Raji (cell line): ENCODE data around the gene RNLS.

Experiments used
- POLR2A ChIP-seq: IDR thresholded peaks from 2 replicates; pipeline ENCODE4 v1.6.1; 2011; ENCODE audit warnings: low read depth, low read length, control low read depth; ENCODE audit not compliant: insufficient read depth

RNLS gene

DNA sequence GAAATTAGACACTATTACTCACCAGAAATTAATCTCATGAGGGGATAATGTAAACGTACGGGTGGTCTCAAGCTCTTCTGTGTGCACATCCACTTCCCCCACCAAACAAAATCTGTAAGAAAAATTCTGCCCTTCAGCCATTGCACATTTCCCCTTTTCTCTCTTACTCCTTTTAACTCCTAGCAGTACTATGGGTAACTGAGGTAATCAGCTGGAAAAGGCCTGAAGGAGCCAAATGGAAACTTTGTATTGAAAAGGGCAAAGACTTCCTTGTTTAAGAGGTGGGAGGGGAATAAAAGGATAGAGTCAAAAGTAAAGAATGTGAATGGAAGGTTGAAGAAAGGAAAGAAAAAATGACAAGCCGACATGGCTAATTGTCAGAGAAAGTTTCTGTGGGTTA is 273.8 kb downstream of the RNLS start:
- TF ChIP-seq POLR2A, result no peak

DNA sequence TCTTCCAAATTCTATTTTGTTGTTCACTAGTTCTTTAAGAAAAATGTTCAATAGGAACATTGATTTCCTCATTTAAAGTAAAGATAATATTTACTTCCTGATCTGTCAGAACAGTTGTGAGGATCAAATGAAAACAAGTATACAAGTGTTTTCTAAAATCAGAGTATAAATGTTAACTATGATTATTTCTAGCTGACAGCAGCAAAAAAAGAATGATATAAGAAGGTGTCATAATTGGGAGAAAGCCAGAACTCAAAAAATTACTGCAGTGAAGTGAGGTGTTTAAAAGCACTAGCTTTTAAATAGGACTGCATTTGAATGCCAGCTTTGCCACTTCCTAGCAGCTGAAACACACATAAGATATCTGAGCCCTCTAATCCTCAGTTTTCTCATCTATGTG is 283.3 kb downstream of the RNLS start:
- TF ChIP-seq POLR2A, result no peak

DNA sequence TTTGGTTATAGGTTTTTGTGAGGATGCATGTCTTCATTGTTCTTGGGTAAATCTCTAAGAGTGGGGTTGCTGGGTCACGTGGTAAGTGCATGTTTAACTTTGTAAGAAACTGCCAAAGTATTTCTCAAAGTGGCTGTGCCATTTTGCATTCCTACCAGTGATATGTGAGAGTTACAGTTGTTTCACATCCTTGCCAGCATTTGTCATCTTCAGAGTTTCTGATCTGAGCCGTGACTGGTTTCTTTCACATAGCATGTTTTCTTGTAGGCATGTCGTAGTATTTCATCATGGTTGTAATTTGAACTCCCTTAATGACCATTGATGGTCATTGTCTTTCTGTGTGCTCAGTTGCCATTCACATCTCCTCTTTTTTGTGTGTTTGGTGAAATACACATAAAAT is 286.0 kb downstream of the RNLS start:
- TF ChIP-seq POLR2A, result no peak

DNA sequence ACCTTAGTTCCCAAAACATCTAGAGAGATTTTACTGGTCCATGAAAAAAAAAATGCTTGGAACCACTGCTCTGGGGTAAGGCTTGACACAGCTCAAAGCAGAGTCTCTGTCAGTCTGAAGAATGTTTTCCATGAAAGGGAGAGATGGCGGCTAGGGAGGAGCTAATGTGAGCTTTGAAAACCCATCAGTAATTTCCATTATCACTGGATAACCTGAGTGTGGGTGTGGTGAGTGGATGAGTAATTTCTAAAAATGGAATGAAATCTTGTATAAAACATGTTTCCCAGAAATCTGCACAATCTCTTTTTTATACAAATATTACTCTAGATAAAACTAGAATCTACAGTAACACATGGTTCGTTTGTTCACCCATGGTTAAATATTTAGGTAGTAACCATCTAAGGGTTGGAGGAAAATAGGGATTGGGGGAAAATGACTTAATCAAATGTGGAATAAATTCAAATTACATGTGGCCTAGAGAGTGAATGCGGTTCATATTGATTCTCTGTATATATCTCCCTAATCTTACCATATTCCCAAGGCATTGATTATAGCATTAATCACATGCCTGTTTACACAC is 289.4 kb downstream of the RNLS start:
- TF ChIP-seq POLR2A, result no peak

DNA sequence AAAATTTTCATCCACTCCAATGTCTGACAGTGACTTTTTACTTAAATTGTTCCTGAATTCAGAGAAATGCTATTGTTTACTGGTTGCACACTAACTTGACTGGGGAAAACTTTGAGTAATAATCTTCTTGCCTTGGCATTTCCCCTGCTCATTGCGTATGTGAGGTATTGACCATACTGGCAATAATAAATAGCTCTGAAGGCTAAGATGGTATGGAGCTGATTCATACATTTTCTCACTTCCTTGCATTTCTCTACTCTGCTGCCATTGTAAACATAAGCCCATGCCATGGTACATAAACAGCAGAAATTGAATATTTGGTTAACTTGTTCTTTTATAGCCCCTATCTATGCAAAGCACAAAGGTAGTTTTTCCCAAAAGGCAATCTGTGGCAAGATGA is 290.0 kb downstream of the RNLS start:
- no peak for TF ChIP-seq POLR2A

DNA sequence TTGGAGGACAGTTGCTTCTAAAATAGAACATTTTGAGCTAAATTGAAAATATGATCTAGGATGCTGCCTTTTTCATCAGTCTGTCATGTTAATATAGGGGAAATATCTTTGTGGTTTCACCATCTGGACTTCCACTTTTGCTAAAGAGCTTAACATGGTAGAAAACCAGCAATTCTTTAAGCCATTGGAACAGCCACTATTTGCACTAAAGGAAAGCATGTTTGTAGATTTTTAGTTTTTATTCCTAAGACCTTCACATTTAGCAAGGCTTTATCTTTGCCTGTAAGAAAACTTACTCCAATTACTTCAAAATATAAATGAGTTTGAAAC is 291.0 kb downstream of the RNLS start:
- TF ChIP-seq POLR2A, result no peak

DNA sequence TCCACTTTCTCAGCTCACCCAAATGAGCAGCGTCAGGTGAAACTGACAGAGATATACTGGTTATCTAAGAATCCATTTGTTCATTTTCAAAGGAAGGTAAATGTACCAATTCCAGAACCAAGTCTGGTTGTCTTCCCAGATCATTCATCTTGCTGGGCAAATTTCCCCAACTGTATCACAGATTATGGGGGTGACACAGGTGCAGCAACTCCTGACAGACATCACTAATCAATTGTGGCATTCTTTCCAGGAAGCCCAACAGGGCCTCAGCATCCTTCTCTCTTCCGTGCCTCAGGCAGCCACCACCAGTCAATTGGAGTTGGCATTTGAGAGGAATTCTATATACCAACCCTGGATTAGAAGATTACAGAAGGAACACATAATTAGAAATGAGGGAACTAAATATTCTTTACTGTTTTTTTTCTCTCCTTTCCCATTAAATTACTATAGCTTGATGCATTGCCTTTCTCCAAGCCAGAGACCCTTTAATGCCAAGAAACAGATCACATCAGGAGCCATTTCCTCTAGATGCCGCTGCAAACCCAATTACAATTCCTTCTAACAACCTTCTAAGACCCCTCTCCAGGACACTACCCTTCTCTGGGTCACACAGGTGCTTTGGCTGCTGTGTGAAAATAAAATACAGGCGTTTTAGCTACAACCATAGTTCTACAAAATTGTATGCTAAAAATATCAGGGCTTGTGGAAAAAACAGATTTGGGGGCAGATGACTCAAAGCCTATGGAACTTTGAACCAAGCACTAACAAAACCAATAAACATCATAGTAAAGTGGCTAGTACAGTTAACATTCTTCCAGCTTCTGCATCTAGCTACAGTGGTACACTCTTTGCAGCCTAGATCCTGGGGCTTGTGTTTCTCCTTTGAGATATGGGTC is 291.6 kb downstream of the RNLS start:
- no peak for TF ChIP-seq POLR2A

DNA sequence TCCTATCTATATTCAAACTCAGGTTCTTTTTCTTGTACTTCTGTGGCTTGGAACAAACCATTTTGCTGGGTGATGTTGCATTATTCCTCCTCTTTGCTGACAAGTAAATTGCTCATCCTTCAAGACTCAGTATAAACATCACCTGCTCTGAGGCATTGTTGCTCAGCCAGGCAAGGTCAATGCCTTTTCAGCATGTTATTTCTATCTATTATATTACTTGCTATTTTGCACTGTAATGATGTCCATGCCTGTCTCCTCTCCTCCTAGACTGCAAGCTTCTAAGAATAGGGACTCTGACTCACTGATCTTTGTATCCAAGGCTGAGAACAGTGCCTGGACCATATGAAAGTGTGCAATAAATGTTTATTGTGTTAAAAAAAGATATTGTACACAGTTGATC is 293.8 kb downstream of the RNLS start:
- TF ChIP-seq POLR2A, result no peak

DNA sequence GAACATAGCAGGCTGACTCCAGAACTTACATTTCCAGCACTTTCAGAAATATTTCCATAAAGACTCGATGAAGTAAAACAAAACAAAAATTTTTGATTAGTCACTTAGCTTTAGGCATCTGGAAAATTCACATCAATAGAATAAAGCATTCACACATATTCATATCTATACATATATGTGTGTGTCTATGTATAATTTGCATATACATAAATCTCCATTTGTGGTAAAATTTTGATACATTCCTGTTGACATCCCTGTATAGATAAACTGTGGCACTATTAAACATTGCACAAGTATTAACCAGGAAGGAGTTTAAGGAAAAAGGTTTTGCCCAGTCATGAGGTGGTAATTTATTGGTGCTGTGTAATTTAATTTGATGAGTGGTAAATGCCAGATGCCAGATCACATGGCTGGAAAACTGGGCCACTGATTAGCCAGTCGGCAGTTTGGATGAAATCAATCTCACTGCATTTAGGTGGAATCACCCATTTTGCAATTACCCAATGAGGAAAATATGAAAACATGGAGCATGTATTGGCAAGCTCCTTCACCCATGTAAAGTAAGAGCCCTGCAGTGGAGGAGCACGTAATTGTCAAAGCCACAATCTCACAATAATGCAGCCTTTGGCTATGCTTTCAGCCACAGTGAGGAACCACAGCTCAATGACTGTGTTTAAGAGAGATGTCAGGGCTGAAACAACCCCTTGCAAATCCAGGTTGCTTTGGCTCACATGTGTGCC is 294.6 kb downstream of the RNLS start:
- no peak for TF ChIP-seq POLR2A

DNA sequence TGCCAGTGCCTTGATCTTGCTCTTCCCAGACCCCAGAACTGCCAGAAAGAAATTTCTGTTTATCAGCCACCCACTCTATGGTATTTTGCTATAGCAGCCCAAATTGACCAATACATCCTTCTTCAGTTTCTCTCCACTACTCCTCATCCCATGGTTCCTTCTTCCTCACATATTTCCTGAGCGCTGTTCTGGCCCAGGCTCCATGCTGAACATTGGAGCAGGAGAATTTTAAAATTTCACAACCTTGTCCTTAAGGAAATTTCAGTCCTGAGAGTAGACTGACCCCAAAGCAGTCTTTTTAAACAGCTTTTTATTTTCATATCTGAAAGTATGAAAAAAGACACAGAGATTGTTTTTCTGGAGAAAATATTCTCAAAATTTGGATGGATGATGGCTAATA is 297.1 kb downstream of the RNLS start:
- TF ChIP-seq POLR2A, result no peak

DNA sequence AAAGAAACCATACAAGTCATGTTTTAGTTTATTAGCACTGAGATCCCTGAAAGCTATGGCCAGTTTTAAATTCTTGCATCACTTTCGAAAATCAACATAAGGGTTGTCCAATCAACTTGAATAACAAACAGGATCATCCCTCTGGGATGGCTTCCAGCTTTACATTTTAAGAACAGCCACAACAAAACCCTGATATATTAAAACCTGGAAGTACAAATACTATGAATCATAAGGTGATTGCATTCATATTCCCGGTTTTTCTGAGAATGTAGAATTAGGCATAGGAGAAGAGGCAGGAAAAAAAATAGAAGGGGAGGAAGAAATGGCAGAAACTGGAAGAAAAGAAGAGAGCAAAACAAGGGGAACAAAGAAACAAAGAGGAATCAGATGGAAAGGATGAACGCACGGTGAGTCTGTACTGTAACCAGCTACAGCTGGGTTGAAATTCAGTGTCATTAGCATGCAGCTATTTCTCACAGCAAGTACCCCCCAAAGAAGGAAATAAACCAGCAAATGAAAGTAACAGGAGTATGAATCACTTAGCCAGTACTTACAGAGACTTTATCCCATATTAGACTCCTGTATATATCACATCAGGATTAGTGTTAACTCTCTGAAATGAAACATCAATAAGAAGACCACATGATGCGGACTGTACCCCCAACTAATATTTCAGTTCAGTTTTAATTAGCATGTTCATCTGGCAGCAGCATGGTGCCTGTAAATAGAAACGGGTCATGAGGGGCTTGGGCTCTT is 301.3 kb downstream of the RNLS start:
- TF ChIP-seq POLR2A, result no peak

DNA sequence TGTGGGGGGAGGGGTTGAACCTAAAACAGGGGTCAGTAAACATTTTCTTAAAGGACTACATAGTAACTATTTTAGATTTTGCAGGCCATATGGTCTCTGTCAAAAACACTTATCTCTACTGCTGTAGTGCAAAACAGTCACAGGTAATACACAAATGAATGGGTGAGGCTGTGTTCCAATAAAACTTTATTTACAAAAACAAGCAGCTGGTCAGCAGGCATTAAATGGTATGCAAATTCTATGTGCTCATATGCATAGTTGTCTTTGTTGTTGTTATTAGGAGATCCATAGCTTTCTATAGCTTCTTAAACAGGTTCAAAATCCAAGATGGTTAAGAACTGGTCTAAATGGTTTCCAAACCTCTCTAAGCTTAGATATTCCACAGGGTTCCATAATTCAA is 302.6 kb downstream of the RNLS start:
- no peak for TF ChIP-seq POLR2A

DNA sequence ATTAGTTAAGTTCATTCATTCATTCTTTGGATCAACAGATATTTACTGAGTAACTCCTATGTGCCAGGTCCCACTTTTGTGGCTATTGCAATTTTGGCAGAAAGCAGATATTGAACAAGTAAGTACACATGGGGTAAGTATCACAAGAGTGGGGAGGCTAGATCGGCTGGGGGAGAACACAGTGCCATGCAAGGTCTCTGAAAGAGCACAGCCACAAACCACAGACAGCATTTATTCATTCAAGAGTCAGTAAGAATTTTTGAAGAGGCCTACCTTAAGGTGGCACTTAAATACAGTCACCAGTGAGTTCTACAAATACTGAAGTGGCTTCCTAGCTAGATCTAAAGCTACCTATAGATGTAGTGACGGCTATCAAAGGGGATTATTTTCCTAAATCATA is 304.2 kb downstream of the RNLS start:
- TF ChIP-seq POLR2A, result no peak

DNA sequence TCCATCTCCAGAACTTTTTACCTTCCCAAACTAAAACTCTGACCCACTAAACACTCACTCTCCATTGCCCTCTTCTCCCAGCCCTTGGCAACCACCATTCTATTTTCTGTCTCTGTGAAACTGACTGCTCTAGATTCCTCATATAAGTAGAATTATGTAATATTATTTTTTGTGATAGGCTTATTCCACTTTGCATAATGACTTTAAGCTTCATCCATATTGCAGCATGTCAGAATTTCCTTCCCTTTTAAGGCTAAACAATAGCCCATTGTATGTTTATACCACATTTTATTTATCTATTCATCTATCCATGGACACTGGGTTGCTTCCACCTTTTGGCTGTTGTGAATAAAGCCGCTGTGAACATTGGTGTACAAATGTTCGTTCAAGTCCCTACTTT is 308.8 kb downstream of the RNLS start:
- no peak for TF ChIP-seq POLR2A

DNA sequence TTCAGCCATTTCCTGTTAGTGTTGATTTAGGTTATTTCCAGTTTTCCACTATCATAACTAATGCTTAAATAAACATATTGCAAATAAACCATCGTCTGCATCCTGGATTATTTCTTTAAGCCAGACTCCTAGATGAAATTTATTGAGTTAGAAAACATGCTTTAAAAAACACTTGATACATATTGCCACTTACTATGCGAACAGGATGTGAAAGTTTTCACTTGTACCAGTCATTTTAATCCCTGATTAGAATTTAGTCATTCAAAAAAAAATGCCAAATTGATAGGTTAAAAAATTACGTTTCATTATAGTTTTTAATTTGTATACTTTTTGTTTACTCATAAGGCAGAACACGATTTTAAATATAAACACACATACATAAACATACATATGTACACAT is 309.6 kb downstream of the RNLS start:
- TF ChIP-seq POLR2A, result no peak

DNA sequence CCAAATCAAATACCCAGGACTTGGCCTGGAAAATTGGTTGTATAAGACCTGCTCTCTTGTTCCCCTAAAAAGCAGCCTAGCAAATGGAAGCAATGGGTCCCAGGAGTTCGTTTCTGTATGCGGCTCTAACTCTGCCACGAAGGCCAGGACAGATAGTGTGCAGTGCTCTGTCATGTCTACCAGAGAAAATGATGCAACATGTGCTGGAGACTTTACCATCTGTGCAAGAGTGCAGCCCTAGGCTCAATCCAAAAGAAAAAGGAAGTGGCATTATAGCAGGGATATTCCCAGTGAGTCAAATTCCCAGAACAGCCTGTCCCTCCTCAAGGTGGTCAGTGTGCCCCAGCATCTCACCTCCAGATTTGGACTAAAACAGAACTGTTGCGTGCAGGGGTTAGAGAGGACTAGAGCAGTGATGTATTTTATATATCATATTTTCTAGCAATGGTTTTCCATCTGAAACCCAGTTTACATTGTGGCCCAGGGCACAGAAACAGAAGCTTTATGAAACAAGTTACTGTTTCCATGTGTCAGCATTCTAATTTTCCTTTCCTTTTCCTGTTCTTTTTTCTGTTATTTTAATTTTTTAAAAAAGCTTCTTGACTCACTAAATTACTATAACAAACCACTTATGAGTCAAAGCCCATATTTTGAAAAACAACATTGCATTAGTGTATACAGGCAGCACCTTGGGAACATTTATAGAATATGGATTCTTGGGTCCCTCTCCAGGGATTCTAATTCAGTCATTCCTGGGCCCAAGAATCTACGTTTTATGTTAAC is 311.2 kb downstream of the RNLS start:
- no peak for TF ChIP-seq POLR2A
